B cell (primary cell): Measurements from ENCODE around the gene SUPT5H. TPM values are rescaled to one million over a fixed set of nuclear protein-coding genes. Genes with fewer than 3 reads are reported as not detected.

ENCODE experiments used
- ATAC-seq: fragments of 200-7000 bp; cut with Tn5 transposase; one replicate; pipeline ENCODE4 v1.10.0; 2021; ENCODE audit warnings: low read depth, mild to moderate bottlenecking, moderate number of reproducible peaks, moderate library complexity
- CTCF ChIA-PET: fragments of 350-600 bp; sonication (Branson Sonifier 250); formaldehyde crosslinking; loops from one replicate; lab custom pipeline; 2021; ENCODE audit warnings: antibody characterized with exemption, inconsistent platforms; lab: Charles Lee
- POLR2A ChIA-PET: fragments of 350-600 bp; sonication (Branson Sonifier 250); formaldehyde crosslinking; loops from one replicate; lab custom pipeline; 2021; ENCODE audit warnings: antibody characterized with exemption; lab: Charles Lee
- DNase-seq: peaks from one replicate; pipeline ENCODE4 v3.0.0; 2013
- H2AFZ ChIP-seq: 2 replicates; pipeline ENCODE4 v1.6.1; 2012; ENCODE audit warnings: mild to moderate bottlenecking, low read depth, low read length; ENCODE audit not compliant: insufficient read depth, poor library complexity, severe bottlenecking
- H3K27ac ChIP-seq, 2 donors: 1 replicate in 1 of 2; 2 replicates in 1 of 2; pipeline ENCODE4 v1.5.1; 2012 to 2013; ENCODE audit warnings: low read length in 2 of 2, mild to moderate bottlenecking in 2 of 2, moderate library complexity in 1 of 2
- H3K27me3 ChIP-seq, 4 experiments: fragments of 200-600 bp in 1 of 4; sonication (generic) in 1 of 4; replicated peaks in 1 of 4; 1 replicate in 2 of 4; 2 replicates in 2 of 4; pipeline versions ENCODE4 v1.6.1 to v1.7.0; 2013 to 2016; ENCODE audit warnings: low read length in 3 of 4, mild to moderate bottlenecking in 2 of 4, mixed read lengths in 1 of 4, moderate library complexity in 1 of 4; ENCODE audit not compliant: insufficient read depth in 4 of 4, control insufficient read depth in 3 of 4; ENCODE audit errors: control extremely low read depth in 1 of 4
- H3K36me3 ChIP-seq, 2 experiments: replicated peaks in 1 of 2; 1 replicate in 1 of 2; 2 replicates in 1 of 2; pipeline versions ENCODE4 v1.6.1 to v1.7.1; 2013; ENCODE audit warnings: low read length in 1 of 2; ENCODE audit not compliant: insufficient read depth in 2 of 2, control insufficient read depth in 1 of 2; ENCODE audit errors: control extremely low read depth in 1 of 2, extremely low read depth in 1 of 2
- H3K4me1 ChIP-seq, 2 donors: fragments of 200-600 bp in 1 of 2; sonication (generic) in 1 of 2; 1 replicate in 1 of 2; 2 replicates in 1 of 2; pipeline versions ENCODE4 v1.5.1 to v1.6.1; 2013 to 2017; ENCODE audit warnings: low read length in 2 of 2; ENCODE audit not compliant: control insufficient read depth in 2 of 2, insufficient read depth in 2 of 2
- H3K4me2 ChIP-seq: replicated peaks from 2 replicates; pipeline ENCODE3; 2012; ENCODE audit warnings: mild to moderate bottlenecking, low read depth, low read length; ENCODE audit not compliant: poor library complexity, severe bottlenecking
- H3K4me3 ChIP-seq, 5 experiments: fragments of 200-600 bp in 1 of 5; sonication (generic) in 1 of 5; 1 replicate in 3 of 5; 2 replicates in 2 of 5; pipeline versions ENCODE4 v1.5.1 to v1.7.0; 2011 to 2016; ENCODE audit warnings: low read length in 4 of 5, mild to moderate bottlenecking in 4 of 5, low read depth in 2 of 5, control low read depth in 1 of 5, moderate library complexity in 1 of 5; ENCODE audit not compliant: insufficient read depth in 1 of 5; ENCODE audit errors: control extremely low read depth in 1 of 5, extremely low read depth in 1 of 5
- H3K79me2 ChIP-seq: fragments of 200-600 bp; sonication (generic); one replicate; pipeline ENCODE4 v1.6.0; 2016; ENCODE audit warnings: low read length; ENCODE audit not compliant: control insufficient read depth, insufficient read depth
- H3K9ac ChIP-seq: fragments of 200-600 bp; sonication (generic); 2 replicates; pipeline ENCODE4 v1.6.1; 2017; ENCODE audit warnings: mild to moderate bottlenecking, low read length, moderate library complexity
- H3K9me3 ChIP-seq, 3 donors: one replicate each; pipeline versions ENCODE4 v1.6.1 to v1.7.1; 2013; ENCODE audit warnings: low read length in 2 of 3; ENCODE audit not compliant: control insufficient read depth in 2 of 3, insufficient read depth in 1 of 3; ENCODE audit errors: control extremely low read depth in 1 of 3
- H4K20me1 ChIP-seq: 2 replicates; pipeline ENCODE4 v1.6.0; 2012; ENCODE audit warnings: mild to moderate bottlenecking, low read length; ENCODE audit not compliant: insufficient read depth, control insufficient read depth, poor library complexity, severe bottlenecking
- H3K27ac Mint-ChIP-seq: one replicate; pipeline ENCODE4 v1.8.0; 2021; ENCODE audit warnings: mixed read lengths
- H3K27me3 Mint-ChIP-seq: one replicate; pipeline ENCODE4 v1.8.0; 2021; ENCODE audit warnings: mixed read lengths
- H3K4me1 Mint-ChIP-seq: one replicate; pipeline ENCODE4 v1.8.0; 2021; ENCODE audit warnings: mixed read lengths
- H3K4me3 Mint-ChIP-seq: one replicate; pipeline ENCODE4 v1.8.0; 2021; ENCODE audit warnings: mixed read lengths
- H3K9me3 Mint-ChIP-seq: one replicate; pipeline ENCODE4 v1.8.0; 2022; ENCODE audit warnings: mixed read lengths; ENCODE audit not compliant: insufficient read depth
- CTCF ChIP-seq: fragments of 200-600 bp; IDR thresholded peaks from one replicate; pipeline ENCODE4 v1.8.0; 2022; ENCODE audit warnings: antibody characterized with exemption, mild to moderate bottlenecking
- EZH2 ChIP-seq: IDR thresholded peaks from 2 replicates; pipeline ENCODE4 v1.6.1; 2012; ENCODE audit warnings: borderline replicate concordance, low read depth, mild to moderate bottlenecking, moderate library complexity, low read length; ENCODE audit not compliant: insufficient read depth, poor library complexity, severe bottlenecking
- WGBS: methylation state at CpG from one replicate; pipeline ENCODE4 v1.1.5; 2013; ENCODE audit warnings: missing lambda C conversion rate; ENCODE audit not compliant: insufficient coverage; 5-methylcytosine and 5-hydroxymethylcytosine counted together
- intact Hi-C: fragments of 100-400 bp; cut with micrococcal nuclease; formaldehyde crosslinking; loops from one replicate; pipeline ENCODE4 v1.10.0; 2022
- polyA plus RNA-seq: library from polyadenylated mRNA; depleted of rRNA; stranded (reverse); fragments of >200 nt; gene quantifications from 2 replicates; pipeline ENCODE4 v1.2.3, GENCODE V29; 2012
- total RNA-seq, 2 donors: library from RNA; stranded (reverse); fragments of 120-200 nt in 1 of 2; gene quantifications; 1 replicate in 1 of 2; 2 replicates in 1 of 2; pipeline versions ENCODE4 v1.2.3 to v1.2.4, GENCODE V29; 2013 to 2022

The SUPT5H gene
- total and polyA plus RNA-seq, 2 donors (not counting 1 experiment from before 2014, with no cell fraction given): 119 to 203 TPM

- intact Hi-C loops: loop anchor here (10.0 kb wide), 1 partner anchor 388 kb away; the partner anchor contains the start of gene DYRK1B
- Mint-ChIP-seq H3K27me3 (no peaks in the 10 kb centered on the region), H3K27ac (peak overlapping the region; percentile 72), H3K4me1 (peaks cover 61% of the 10 kb centered on the region), H3K4me3 (peak overlapping the region; percentile 97), H3K9me3 (no peaks in the 10 kb centered on the region)
- ATAC-seq: no peak
- WGBS: 84% methylated on average over 13 of the region's 16 CpGs
- CTCF ChIA-PET: interaction anchor here (2.4 kb wide), 1 partner anchor 28 kb away, joined by 8 read pairs; no protein-coding TSS in a partner anchor
- H3K4me1 ChIP-seq: peaks cover 42 to 56% of the 10 kb centered on the region in 2 donors
- peak overlapping the region; percentile 96 for H3K4me2 ChIP-seq
- no peaks in the 10 kb centered on the region for H3K9me3 ChIP-seq
- no peak overlapping the region for H2AFZ ChIP-seq
- peaks cover 69% of the 10 kb centered on the region for H3K79me2 ChIP-seq
- no peak for DNase-seq
- H4K20me1 ChIP-seq: peaks cover 48% of the 10 kb centered on the region
- no peaks in the 10 kb centered on the region for H3K27me3 ChIP-seq
- POLR2A ChIA-PET: interaction anchor here (0.6 to 3.5 kb wide), 5 partner anchors 11 to 105 kb away, joined by 3 to 42 read pairs (median 4); partner anchors contain the start of genes MED29, PAF1 and RPS16
- peak overlapping the region; percentile 69 to 98 (median 93) for H3K4me3 ChIP-seq
- TF ChIP-seq EZH2 (no peak), CTCF (no peak)
- peak overlapping the region; percentile 98 for H3K9ac ChIP-seq
- H3K36me3 ChIP-seq: peaks cover 0 to 7% of the 10 kb centered on the region in 2 experiments
- peak overlapping the region; percentile 88 to 95 for H3K27ac ChIP-seq
Measured at GRCh38 chr19:39446365-39447084, 1.1 kb downstream of the SUPT5H start.

- H3K9ac ChIP-seq: peak overlapping the region; percentile 26
- ChIA-PET CTCF (interaction anchor here (1.0 to 1.3 kb wide), 2 partner anchors 12 to 26 kb away, joined by 3 read pairs; partner anchors contain the start of gene RPS16), POLR2A (interaction anchor here (0.6 kb wide), 1 partner anchor 330 kb away, joined by 4 read pairs; no protein-coding TSS in a partner anchor)
- intact Hi-C loops: loop anchor here (10.0 kb wide), 1 partner anchor 387 kb away; the partner anchor contains the start of gene DYRK1B
- TF ChIP-seq EZH2: no peak
- TF ChIP-seq CTCF: no peak
- no peaks in the 10 kb centered on the region for H3K9me3 Mint-ChIP-seq
- peaks cover 0 to 24% of the 10 kb centered on the region in 2 experiments for H3K36me3 ChIP-seq
- no peak overlapping the region for H3K4me3 ChIP-seq
- ATAC-seq (no peak), DNase-seq (peak; percentile 66)
- H3K27ac Mint-ChIP-seq: peak overlapping the region; percentile 91
- peak overlapping the region; percentile 16 to 58 for H3K27ac ChIP-seq
- H2AFZ ChIP-seq: no peak overlapping the region
- H4K20me1 ChIP-seq: peaks cover 65% of the 10 kb centered on the region
- peaks cover 87% of the 10 kb centered on the region for H3K79me2 ChIP-seq
- H3K4me1 Mint-ChIP-seq: peaks cover 73% of the 10 kb centered on the region
- no peaks in the 10 kb centered on the region for H3K9me3 ChIP-seq
- H3K4me1 ChIP-seq: peaks cover 42 to 56% of the 10 kb centered on the region in 2 donors
- 0% methylated on average over 2 of the region's 3 CpGs for WGBS
- peak overlapping the region; percentile 80 for H3K4me3 Mint-ChIP-seq
- no peaks in the 10 kb centered on the region for H3K27me3 Mint-ChIP-seq
- H3K27me3 ChIP-seq: no peaks in the 10 kb centered on the region
- peak overlapping the region; percentile 43 for H3K4me2 ChIP-seq
Measured at GRCh38 chr19:39448271-39448670, 2.9 kb downstream of the SUPT5H start.
